GM12865 (cell line): ENCODE measurements around the gene PRR22.

Experiments
- DNase-seq: peaks from one replicate; pipeline ENCODE4 v3.0.0; 2010; ENCODE audit warnings: low read depth
- H3K4me3 ChIP-seq: 2 replicates; pipeline ENCODE4 v1.5.1; 2011; ENCODE audit warnings: mild to moderate bottlenecking, low read depth, low read length, control low read depth
- CTCF ChIP-seq: IDR thresholded peaks from 2 replicates; pipeline ENCODE4 v1.5.1; 2011; ENCODE audit warnings: low read length, control low read depth, low read depth, inconsistent platforms; ENCODE audit not compliant: insufficient read depth; ENCODE audit errors: missing control alignments

The PRR22 gene

DNA sequence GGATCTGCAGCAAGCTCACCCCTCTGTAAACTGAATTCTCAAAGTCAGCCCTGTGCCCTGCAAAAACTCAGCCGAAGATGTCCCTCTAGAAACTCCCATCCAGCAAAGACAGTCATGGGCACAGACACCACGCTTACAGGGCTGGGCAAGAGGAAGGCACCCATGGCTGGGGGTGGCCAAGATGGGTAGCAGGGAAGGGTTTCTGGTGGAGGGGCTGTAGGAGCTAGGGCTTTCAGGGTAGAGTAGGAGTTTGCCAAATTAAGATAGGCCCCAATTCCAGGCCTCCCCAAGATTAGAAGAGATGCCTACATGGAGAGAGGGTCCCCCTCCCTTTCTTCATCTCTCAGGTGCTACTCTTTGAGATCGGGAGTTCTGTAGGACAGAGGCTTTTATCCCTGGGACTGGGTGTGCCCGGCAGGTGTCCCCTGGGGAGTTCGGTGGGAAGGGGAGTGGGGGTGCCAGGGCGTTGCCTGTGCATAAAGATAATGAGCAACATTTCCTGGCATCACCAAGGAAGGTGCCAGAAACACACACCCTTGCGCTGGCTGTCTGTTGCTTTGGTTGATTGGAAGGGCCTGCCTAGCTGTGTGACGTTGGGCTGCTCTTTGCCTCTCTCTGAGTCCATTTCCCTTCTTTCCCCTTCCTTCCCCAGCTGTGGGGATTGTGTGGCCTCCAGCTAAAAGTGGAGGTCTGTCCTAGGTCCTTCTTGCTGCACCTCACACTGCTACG, 29.7 kb upstream of the PRR22 start:
- TF ChIP-seq CTCF, result no peak
- H3K4me3 ChIP-seq, result no peak overlapping the region
- no peak for DNase-seq

GRCh38 chr19:5811117-5811516, 26.6 kb upstream of the PRR22 start:
- TF ChIP-seq CTCF, result no peak
- H3K4me3 ChIP-seq, result no peak overlapping the region
- DNase-seq, result no peak

- TF ChIP-seq CTCF, result no peak
- no peak overlapping the region for H3K4me3 ChIP-seq
- DNase-seq, result no peak
Measured at GRCh38 chr19:5809469-5809868, 24.9 kb upstream of the PRR22 start.

GRCh38 chr19:5809053-5809452, 24.5 kb upstream of the PRR22 start:
- DNase-seq, result no peak
- H3K4me3 ChIP-seq, result no peak overlapping the region
- TF ChIP-seq CTCF, result no peak

DNA sequence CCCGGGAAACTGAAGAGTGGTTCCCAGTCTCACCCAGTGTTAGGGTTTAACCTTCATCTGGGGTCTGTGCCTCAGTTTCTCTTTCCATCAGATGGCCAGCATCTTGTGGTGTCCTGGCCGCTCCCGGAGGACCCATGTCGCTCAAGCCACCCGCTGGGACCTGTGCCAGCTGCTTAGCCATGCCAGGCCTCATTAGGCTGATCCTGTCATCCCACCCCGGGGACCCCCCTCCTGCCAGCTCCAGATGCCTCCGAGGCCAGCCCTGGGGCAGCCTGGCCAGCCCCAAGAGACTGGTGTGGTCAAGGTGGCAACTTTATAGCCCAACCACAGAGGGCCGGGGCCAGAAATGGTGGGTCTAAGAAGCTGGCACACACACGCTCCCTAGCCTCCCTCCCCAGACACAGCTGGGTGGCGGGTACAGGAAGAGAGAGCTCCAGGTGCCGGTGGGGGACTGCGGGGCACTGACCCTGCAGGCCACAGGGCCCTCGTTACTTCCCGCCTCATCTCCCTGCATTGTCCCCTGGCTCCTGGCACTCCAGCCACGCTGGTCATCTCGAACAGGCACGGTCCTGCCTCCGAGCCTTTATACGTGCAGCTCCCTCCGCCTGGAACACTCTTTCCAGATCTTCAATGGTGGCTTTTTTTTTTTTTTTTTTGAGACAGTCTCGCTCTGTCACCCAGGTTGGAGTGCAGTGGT, 23.7 kb upstream of the PRR22 start:
- H3K4me3 ChIP-seq, result no peak overlapping the region
- DNase-seq, result no peak
- no peak for TF ChIP-seq CTCF

DNA sequence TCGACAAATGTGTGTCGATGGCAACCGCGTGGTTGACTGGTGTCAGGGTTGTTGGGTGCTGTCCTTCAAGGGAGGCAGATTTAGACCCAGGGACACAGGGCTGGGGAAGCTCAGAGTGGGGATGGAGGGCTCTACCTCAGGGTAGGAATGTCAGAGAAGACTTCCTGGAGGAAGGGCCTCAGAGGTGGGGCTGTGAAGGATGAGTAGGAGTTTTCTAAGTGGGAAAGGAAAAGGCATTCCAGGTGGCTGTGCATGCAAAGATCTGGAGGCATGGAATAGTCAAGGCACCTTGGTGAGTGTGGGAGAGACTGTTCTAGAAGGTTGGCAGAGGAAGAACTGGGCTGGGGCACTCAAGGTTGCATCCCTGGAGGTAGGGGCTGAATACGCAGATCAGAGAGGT, 22.4 kb upstream of the PRR22 start:
- TF ChIP-seq CTCF, result no peak
- no peak for DNase-seq
- no peak overlapping the region for H3K4me3 ChIP-seq
